ENCODE results near the gene WFDC10B. TPM values are rescaled to one million over a fixed set of nuclear protein-coding genes. Genes with fewer than 3 reads are reported as not detected.

WFDC10B gene
- total and polyA plus RNA-seq, 2 experiments from 2014 or later, result not detected

- no peak for TF ChIP-seq EZH2 (IDR thresholded peaks at IDR 0.05; ENCODE audit: insufficient read depth, poor library complexity, severe bottlenecking)
- no peak for TF ChIP-seq EZH2phosphoT487 (IDR thresholded peaks at IDR 0.05; ENCODE audit: insufficient read depth, low read depth)
- Histone ChIP-seq H3F3A (ENCODE audit: insufficient read depth) (no peaks in the 10 kb centered on the region), H2AFZ (no peak overlapping the region), H3K27ac (no peak overlapping the region), H3K4me2 (ENCODE audit: unreplicated experiment) (no peak overlapping the region), H3K4me3 (no peak overlapping the region), H3K36me3 (ENCODE audit: low read depth) (no peaks in the 10 kb centered on the region), H3K27me3 (replicated peaks; ENCODE audit: insufficient read depth) (peaks cover 11% of the 10 kb centered on the region; the same call in 1 of the 2 replicates), H4K20me1 (ENCODE audit: insufficient read depth) (no peaks in the 10 kb centered on the region), H3K9me3 (ENCODE audit: low read depth) (no peaks in the 10 kb centered on the region), H3K9ac (no peak overlapping the region), H3K9me2 (ENCODE audit: insufficient read depth) (no peaks in the 10 kb centered on the region; the same call in 1 of the 2 replicates), H3K79me2 (ENCODE audit: insufficient read depth) (no peaks in the 10 kb centered on the region), H3K4me1 (ENCODE audit: insufficient read depth) (no peaks in the 10 kb centered on the region)
- in situ Hi-C loops (cut with MboI), result no loop called here
- WGBS, 2 experiments (ENCODE audit: low coverage in 1 of 2, low lambda C conversion rate in 2 of 2, missing lambda C conversion rate in 2 of 2), result 33 to 46% methylated on average over 1 of the region's 1 CpG
- no peak for DNase-seq
These were observed 68.3 kb downstream of the WFDC10B start for GRCh38 chr20:45636513-45636912.

Small RNA genes lying within 50 kb of the gene (microRNA-seq; reads per million reads assigned to microRNA genes)
- gene MIR3617 (ENCODE audit: borderline number of aligned reads), result 7.2 reads per million, percentile 11 among the genes with 10 or more reads in this experiment

Small RNA genes lying within 50 kb of the gene (small RNA-seq; reads per million reads assigned to genes)
- not detected for gene MIR3617 (ENCODE audit: low read depth, low replicate concordance)
- gene SPINT5P (ENCODE audit: low read depth, low replicate concordance), result not detected

Other genes with a start within 250 kb of the WFDC10B start
- gene WFDC2, start 235.3 kb downstream of the WFDC10B start, total RNA-seq (2014; rRNA removed; shearing (Covaris generic)), result not detected in 2 replicates
- gene WFDC2, start 235.3 kb downstream of the WFDC10B start, polyA plus RNA-seq (2016; fragmentation: Nextera tagmentation; extraction: Ambion mirVana), result not detected in 2 replicates
- gene SPINT3, start 189.4 kb downstream of the WFDC10B start, total RNA-seq (2014; rRNA removed; shearing (Covaris generic)), result not detected in 2 replicates
- gene SPINT3, start 189.4 kb downstream of the WFDC10B start, polyA plus RNA-seq (2016; fragmentation: Nextera tagmentation; extraction: Ambion mirVana), result not detected in 2 replicates
- gene WFDC6, start 165.5 kb downstream of the WFDC10B start, total RNA-seq (2014; rRNA removed; shearing (Covaris generic)), result not detected in 2 replicates
- not detected in 2 replicates for gene WFDC6, start 165.5 kb downstream of the WFDC10B start, polyA plus RNA-seq (2016; fragmentation: Nextera tagmentation; extraction: Ambion mirVana)
- gene EPPIN, start 157.6 kb downstream of the WFDC10B start, total RNA-seq (2014; rRNA removed; shearing (Covaris generic)), result not detected in 2 replicates
- gene EPPIN, start 157.6 kb downstream of the WFDC10B start, polyA plus RNA-seq (2016; fragmentation: Nextera tagmentation; extraction: Ambion mirVana), result not detected in 2 replicates
- gene WFDC8, start 125.7 kb downstream of the WFDC10B start, total RNA-seq (2014; rRNA removed; shearing (Covaris generic)), result not detected in 2 replicates
- not detected in 2 replicates for gene WFDC8, start 125.7 kb downstream of the WFDC10B start, polyA plus RNA-seq (2016; fragmentation: Nextera tagmentation; extraction: Ambion mirVana)
- not detected in 2 replicates for gene WFDC10A, start 75.3 kb downstream of the WFDC10B start, total RNA-seq (2014; rRNA removed; shearing (Covaris generic))
- gene WFDC10A, start 75.3 kb downstream of the WFDC10B start, polyA plus RNA-seq (2016; fragmentation: Nextera tagmentation; extraction: Ambion mirVana), result not detected in 2 replicates
- not detected in 2 replicates for gene WFDC9, start 73.7 kb downstream of the WFDC10B start, total RNA-seq (2014; rRNA removed; shearing (Covaris generic))
- not detected in 2 replicates for gene WFDC9, start 73.7 kb downstream of the WFDC10B start, polyA plus RNA-seq (2016; fragmentation: Nextera tagmentation; extraction: Ambion mirVana)
- not detected in 2 replicates for gene WFDC11, start 34.8 kb downstream of the WFDC10B start, total RNA-seq (2014; rRNA removed; shearing (Covaris generic))
- not detected in 2 replicates for gene WFDC11, start 34.8 kb downstream of the WFDC10B start, polyA plus RNA-seq (2016; fragmentation: Nextera tagmentation; extraction: Ambion mirVana)
- not detected in 2 replicates for gene WFDC13, start 3.0 kb downstream of the WFDC10B start, total RNA-seq (2014; rRNA removed; shearing (Covaris generic))
- not detected in 2 replicates for gene WFDC13, start 3.0 kb downstream of the WFDC10B start, polyA plus RNA-seq (2016; fragmentation: Nextera tagmentation; extraction: Ambion mirVana)
- gene SPINT4, start 17.3 kb upstream of the WFDC10B start, total RNA-seq (2014; rRNA removed; shearing (Covaris generic)), result not detected in 2 replicates
- not detected in 2 replicates for gene SPINT4, start 17.3 kb upstream of the WFDC10B start, polyA plus RNA-seq (2016; fragmentation: Nextera tagmentation; extraction: Ambion mirVana)
- 0.76 TPM in 1 of 2 replicates, not detected in the other for gene WFDC3, start 86.9 kb upstream of the WFDC10B start, total RNA-seq (2014; rRNA removed; shearing (Covaris generic))
- gene WFDC3, start 86.9 kb upstream of the WFDC10B start, polyA plus RNA-seq (2016; fragmentation: Nextera tagmentation; extraction: Ambion mirVana), result 2.4 and 3.6 TPM in 2 replicates
- gene DNTTIP1, start 86.9 kb upstream of the WFDC10B start, total RNA-seq (2014; rRNA removed; shearing (Covaris generic)), result 12.4 and 22.9 TPM in 2 replicates
- gene DNTTIP1, start 86.9 kb upstream of the WFDC10B start, polyA plus RNA-seq (2016; fragmentation: Nextera tagmentation; extraction: Ambion mirVana), result 57.2 and 57.6 TPM in 2 replicates
- 33.8 and 38.8 TPM in 2 replicates for gene UBE2C, start 107.6 kb upstream of the WFDC10B start, total RNA-seq (2014; rRNA removed; shearing (Covaris generic))
- 69.2 and 78.4 TPM in 2 replicates for gene UBE2C, start 107.6 kb upstream of the WFDC10B start, polyA plus RNA-seq (2016; fragmentation: Nextera tagmentation; extraction: Ambion mirVana)
- not detected in 2 replicates for gene TNNC2, start 122.3 kb upstream of the WFDC10B start, total RNA-seq (2014; rRNA removed; shearing (Covaris generic))
- 0.83 and 1.1 TPM in 2 replicates for gene TNNC2, start 122.3 kb upstream of the WFDC10B start, polyA plus RNA-seq (2016; fragmentation: Nextera tagmentation; extraction: Ambion mirVana)
- gene SNX21, start 128.8 kb upstream of the WFDC10B start, total RNA-seq (2014; rRNA removed; shearing (Covaris generic)), result 88.4 and 100 TPM in 2 replicates
- 50.9 and 54.7 TPM in 2 replicates for gene SNX21, start 128.8 kb upstream of the WFDC10B start, polyA plus RNA-seq (2016; fragmentation: Nextera tagmentation; extraction: Ambion mirVana)
- gene ACOT8, start 152.4 kb upstream of the WFDC10B start, total RNA-seq (2014; rRNA removed; shearing (Covaris generic)), result 37.2 and 55.2 TPM in 2 replicates
- 30.0 and 32.9 TPM in 2 replicates for gene ACOT8, start 152.4 kb upstream of the WFDC10B start, polyA plus RNA-seq (2016; fragmentation: Nextera tagmentation; extraction: Ambion mirVana)
- 4.3 and 5.3 TPM in 2 replicates for gene ZSWIM3, start 152.6 kb upstream of the WFDC10B start, total RNA-seq (2014; rRNA removed; shearing (Covaris generic))
- gene ZSWIM3, start 152.6 kb upstream of the WFDC10B start, polyA plus RNA-seq (2016; fragmentation: Nextera tagmentation; extraction: Ambion mirVana), result 1.9 and 2.0 TPM in 2 replicates
- gene ZSWIM1, start 176.2 kb upstream of the WFDC10B start, total RNA-seq (2014; rRNA removed; shearing (Covaris generic)), result 7.7 and 8.9 TPM in 2 replicates
- gene ZSWIM1, start 176.2 kb upstream of the WFDC10B start, polyA plus RNA-seq (2016; fragmentation: Nextera tagmentation; extraction: Ambion mirVana), result 6.6 and 8.5 TPM in 2 replicates
- gene SPATA25, start 182.6 kb upstream of the WFDC10B start, total RNA-seq (2014; rRNA removed; shearing (Covaris generic)), result not detected in 2 replicates
- 0.27 TPM in 1 of 2 replicates, not detected in the other for gene SPATA25, start 182.6 kb upstream of the WFDC10B start, polyA plus RNA-seq (2016; fragmentation: Nextera tagmentation; extraction: Ambion mirVana)
- gene NEURL2, start 186.2 kb upstream of the WFDC10B start, total RNA-seq (2014; rRNA removed; shearing (Covaris generic)), result 4.3 and 8.3 TPM in 2 replicates
- gene NEURL2, start 186.2 kb upstream of the WFDC10B start, polyA plus RNA-seq (2016; fragmentation: Nextera tagmentation; extraction: Ambion mirVana), result 1.4 and 2.1 TPM in 2 replicates
- 154 and 176 TPM in 2 replicates for gene CTSA, start 186.3 kb upstream of the WFDC10B start, total RNA-seq (2014; rRNA removed; shearing (Covaris generic))
- gene CTSA, start 186.3 kb upstream of the WFDC10B start, polyA plus RNA-seq (2016; fragmentation: Nextera tagmentation; extraction: Ambion mirVana), result 303 and 321 TPM in 2 replicates
- 14.5 and 22.6 TPM in 2 replicates for gene PLTP, start 207.1 kb upstream of the WFDC10B start, total RNA-seq (2014; rRNA removed; shearing (Covaris generic))
- 24.4 and 25.7 TPM in 2 replicates for gene PLTP, start 207.1 kb upstream of the WFDC10B start, polyA plus RNA-seq (2016; fragmentation: Nextera tagmentation; extraction: Ambion mirVana)
- 4.2 and 5.3 TPM in 2 replicates for gene PCIF1, start 229.7 kb upstream of the WFDC10B start, total RNA-seq (2014; rRNA removed; shearing (Covaris generic))
- 23.8 and 24.3 TPM in 2 replicates for gene PCIF1, start 229.7 kb upstream of the WFDC10B start, polyA plus RNA-seq (2016; fragmentation: Nextera tagmentation; extraction: Ambion mirVana)